NCI-H510A treated with DMSO at 0.1 percent for 48 hours (cell line): ENCODE measurements around the gene HIGD2A.

Experiments
- DNase-seq: peaks from one replicate; lab custom pipeline; 2025; lab: John Stamatoyannopoulos, UW

The HIGD2A gene

GRCh38 chr5:176415952-176416924 lies 27.7 kb downstream of the HIGD2A start, which contains the start of gene CLTB:
TSS of gene CLTB (minus strand) at chr5:176416539. CDS start at chr5:176416363, 176 bp downstream.
- peak; percentile 72 for DNase-seq

GRCh38 chr5:176416965-176417364 lies 28.4 kb downstream of the HIGD2A start:
- DNase-seq: no peak

- DNase-seq: no peak
Observed at GRCh38 chr5:176418251-176418650, 29.7 kb downstream of the HIGD2A start.

GRCh38 chr5:176420086-176420485 lies 31.5 kb downstream of the HIGD2A start:
- DNase-seq: no peak

GRCh38 chr5:176420972-176421544 lies 32.5 kb downstream of the HIGD2A start:
- no peak for DNase-seq

GRCh38 chr5:176424181-176424580 lies 35.6 kb downstream of the HIGD2A start:
- no peak for DNase-seq

- DNase-seq: no peak
Observed at GRCh38 chr5:176425138-176425537, 36.6 kb downstream of the HIGD2A start.

- DNase-seq: no peak
Observed at GRCh38 chr5:176425791-176426190, 37.2 kb downstream of the HIGD2A start.

GRCh38 chr5:176426876-176427275 lies 38.3 kb downstream of the HIGD2A start:
- no peak for DNase-seq

GRCh38 chr5:176427971-176428370 lies 39.4 kb downstream of the HIGD2A start:
- DNase-seq: no peak

- no peak for DNase-seq
Observed at GRCh38 chr5:176429972-176430371, 41.4 kb downstream of the HIGD2A start.

GRCh38 chr5:176432707-176433106 lies 44.2 kb downstream of the HIGD2A start:
- DNase-seq: no peak

- no peak for DNase-seq
Observed at GRCh38 chr5:176436656-176437055, 48.1 kb downstream of the HIGD2A start.

- no peak for DNase-seq
Observed at GRCh38 chr5:176438959-176439757, 50.6 kb downstream of the HIGD2A start.
